Activated CD8-positive, alpha-beta memory T cell treated with anti-CD3 and anti-CD28 coated beads for 1 hour (primary cell): ENCODE data around the gene KCNJ13.

Source experiments
- DNase-seq, 2 donors: peaks; one replicate each; pipeline ENCODE4 v3.0.0-alpha.2; 2020; ENCODE audit warnings: low read depth in 1 of 2; ENCODE audit errors: extremely low read depth in 1 of 2

The KCNJ13 gene

DNA sequence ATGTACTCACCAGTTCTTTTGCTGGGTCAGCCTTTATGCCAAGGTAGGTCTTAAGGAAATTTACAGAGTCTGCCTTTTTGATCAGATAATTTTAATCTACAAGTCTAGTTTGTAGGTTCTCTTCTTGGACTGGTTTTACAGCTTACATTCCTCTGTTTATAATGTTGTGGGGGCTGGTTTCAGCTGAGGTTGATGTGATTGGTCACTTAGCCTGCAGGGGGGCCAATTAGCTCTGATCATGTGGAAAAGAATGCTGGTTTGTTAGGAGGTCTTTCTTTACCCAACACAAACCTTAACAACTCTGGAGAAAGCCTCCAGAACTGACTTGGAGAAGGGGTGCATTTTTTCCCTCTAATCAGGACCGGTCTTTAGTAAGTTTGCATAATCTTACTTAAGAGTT is at the start of gene KCNJ13:
Gene KCNJ13 (minus strand): TSS at position 131 of the 400 bp plus-strand sequence. CDS start 5,203 bp downstream, outside the sequence.
- DNase-seq: no peak

DNA sequence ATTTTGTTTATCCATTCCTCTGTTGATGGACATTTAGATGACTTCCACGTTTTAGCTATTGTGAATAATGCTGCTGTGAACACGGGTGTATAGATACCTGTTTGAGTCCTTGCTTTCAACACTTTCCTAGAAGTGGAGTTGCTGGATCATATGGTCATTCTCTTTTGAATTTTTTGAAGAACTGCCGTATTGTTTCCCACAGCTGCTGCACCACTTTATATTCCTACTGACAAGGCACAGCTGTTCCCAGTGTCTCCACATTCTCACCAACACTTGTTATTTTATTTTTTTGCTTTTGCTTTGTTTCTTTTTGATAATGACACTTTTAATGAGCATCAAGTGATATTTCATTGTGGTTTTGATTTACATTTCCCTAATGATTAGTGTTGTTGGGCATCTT is 41.4 kb upstream of the KCNJ13 start:
- no peak for DNase-seq

DNA sequence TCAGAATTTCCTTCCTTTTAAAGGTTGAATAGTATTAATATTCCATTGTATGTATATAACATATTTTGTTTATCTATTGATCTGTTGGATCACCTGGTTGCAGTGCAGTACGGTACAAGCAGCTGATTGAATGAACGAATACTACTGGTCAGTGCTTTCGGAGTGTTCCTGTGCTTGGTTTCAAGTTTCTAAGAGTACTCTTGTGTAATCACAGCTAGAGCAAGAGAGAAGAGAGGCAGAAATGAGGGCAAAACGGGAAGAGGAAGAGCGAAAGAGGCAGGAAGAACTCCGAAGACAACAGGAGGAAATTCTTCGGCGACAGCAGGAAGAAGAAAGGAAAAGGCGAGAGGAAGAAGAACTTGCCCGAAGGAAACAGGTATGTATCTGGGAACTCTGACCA is 40.3 kb upstream of the KCNJ13 start:
- DNase-seq: no peak

DNA sequence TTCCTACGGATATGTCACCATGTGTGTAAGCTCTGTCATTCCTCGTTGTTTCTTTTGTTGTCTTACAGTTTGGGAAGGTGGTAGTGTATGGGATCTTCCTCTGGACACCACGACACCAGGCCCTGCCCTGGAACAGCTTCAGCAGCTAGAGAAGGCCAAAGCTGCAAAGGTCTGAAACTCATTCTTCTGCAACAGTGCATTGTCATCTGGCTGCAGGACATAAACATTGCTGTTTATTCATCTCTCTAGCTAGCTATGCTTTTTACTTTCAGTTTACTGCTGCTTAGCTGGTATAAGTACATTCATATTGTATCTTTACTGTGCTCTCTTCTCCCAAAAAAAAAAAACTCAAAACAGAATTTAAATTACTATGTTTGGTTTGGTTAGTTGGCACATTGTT is 39.2 kb upstream of the KCNJ13 start:
- DNase-seq: no peak

DNA sequence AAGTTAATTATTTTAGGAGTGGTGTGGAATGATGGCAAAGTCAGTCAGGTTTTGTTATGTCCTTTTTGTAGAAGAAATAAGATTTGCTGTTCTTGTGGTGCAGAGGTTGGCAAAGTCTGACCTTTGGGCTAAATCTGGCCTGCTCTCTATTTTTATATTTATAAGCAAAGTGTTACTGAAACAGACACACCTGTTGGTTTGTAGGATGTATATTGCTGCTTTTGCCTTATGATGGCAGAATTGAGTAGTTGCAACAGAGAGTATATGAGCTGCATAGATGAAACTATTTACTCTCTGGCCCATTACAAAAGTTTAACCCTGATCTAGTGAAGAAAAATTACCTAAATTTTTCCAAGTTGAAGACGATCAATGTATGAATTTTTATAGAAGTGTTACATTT is 34.1 kb upstream of the KCNJ13 start:
- no peak for DNase-seq

DNA sequence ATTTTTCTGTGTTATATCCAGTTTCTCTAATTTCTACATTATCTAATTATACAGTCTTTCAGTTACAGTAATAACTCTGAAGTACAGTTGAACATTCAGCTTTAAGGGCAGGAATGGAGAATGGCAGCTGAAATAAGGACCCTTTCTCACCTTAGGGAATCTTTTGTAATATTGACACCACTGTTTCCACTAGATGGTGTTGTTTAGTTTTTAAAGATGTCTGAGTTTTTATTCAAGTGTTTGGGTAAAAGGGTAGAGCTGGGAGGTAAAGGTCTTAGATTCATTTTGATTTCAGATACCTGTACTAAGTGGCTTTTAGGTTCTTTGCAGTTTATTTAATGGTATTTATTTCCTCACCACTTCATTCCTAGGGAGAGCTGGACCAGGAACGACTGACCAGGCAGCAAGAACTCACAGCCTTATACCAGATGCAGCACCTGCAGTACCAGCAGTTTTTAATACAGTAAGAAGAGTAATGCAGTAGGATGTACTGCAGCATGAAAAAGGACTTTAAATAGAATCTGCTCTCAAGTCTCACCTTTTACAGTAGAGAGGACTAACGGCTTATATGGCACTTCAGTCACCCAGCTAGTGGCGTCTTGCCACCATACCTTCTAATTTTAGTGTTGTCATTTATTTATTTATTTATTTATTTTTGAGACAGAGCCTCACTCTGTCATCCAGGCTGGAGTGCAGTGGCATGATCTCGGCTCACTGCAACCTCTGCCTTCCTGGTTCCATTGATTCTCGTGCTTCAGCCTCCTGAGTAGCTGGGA is 33.2 kb upstream of the KCNJ13 start:
- DNase-seq: no peak

DNA sequence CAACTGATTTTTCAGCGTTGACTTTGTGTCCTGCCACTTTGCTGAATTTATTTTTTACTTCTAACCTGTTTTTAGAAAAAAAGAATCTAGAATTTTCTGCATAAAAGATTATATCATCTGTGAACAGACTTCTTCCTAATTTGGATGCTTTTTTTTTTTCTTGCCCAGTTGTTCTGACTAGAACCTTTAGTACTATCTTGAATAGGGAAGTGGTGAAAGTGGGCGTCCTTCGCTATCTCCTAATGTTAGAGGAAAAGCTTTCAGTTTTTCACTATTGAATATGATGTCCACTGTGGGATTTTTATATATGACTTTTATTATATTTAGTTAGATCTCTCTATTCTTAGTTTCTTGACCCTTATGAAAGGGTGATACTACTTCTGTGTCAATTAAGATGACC is 25.7 kb upstream of the KCNJ13 start:
- no peak for DNase-seq

DNA sequence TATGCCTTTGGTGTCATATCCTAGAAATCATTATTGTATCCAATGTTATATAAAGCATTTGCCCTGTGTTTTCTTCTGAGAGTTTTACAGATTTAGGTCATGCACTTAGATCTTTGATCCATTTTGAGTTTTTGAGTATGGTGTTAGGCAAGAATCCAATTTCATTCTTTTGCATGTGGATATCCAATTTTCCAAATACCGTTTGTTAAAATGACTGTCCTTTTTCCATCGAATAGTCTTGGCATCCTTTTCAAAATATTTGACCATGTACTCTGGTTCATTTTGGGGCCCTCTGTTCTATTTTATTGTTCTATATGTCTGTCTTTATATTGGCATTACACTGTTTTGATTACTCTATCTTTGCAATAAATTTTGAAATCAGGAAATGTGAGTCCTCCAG is 23.8 kb upstream of the KCNJ13 start:
- DNase-seq: no peak

DNA sequence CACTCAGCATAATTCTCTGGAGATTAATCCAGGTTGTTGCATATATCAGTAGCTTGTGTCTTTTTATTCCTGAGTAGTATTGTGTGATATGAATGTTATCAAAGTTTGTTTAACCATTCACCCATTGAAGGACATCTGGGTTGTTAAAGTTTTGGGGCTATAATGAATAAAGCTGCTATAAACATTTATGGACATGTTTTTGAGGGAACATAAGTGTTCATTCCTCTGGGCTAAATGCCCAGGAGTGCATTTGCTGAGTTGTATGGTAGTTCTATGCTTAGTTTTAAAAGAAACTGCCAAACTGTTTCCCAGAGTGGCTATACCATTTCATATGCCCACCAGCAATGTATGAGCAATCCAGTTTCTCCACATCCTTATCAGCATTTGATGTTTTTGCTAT is 21.8 kb upstream of the KCNJ13 start:
- no peak for DNase-seq

DNA sequence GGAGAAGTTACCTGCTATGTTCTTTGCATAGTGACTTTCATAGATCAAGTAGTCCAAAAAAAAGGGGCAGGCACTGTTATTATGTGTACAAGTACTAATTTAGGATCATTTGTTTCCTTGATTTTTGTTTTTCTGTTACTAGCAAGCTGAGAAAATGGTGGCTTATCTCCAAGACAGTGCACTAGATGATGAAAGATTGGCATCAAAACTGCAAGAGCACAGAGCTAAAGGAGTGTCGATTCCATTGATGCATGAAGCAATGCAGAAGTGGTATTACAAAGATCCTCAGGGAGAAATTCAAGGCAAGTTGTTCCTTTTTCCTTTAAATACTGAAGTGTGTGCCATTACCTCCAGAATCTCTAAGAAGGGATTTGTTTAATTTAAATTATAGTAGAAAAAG is 19.6 kb upstream of the KCNJ13 start:
- DNase-seq: no peak

DNA sequence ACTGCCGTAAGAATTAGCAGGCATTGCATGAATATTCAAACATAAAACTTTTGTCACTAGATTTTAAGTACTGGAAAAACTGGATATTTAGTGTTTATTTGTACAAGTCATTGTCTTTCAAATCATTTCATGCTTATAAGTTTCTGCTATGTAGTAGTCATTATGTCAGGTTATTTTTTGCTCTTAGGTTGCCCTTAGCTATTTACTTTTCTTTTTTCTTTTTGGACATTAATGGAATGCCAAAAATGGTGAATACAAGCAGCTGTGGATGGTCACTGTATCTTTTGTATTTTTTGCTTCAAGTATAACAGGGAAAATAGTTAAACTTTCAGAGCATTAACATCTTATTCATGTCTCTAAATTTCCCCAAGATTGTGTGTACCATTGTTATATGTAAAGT is 18.6 kb upstream of the KCNJ13 start:
- no peak for DNase-seq

DNA sequence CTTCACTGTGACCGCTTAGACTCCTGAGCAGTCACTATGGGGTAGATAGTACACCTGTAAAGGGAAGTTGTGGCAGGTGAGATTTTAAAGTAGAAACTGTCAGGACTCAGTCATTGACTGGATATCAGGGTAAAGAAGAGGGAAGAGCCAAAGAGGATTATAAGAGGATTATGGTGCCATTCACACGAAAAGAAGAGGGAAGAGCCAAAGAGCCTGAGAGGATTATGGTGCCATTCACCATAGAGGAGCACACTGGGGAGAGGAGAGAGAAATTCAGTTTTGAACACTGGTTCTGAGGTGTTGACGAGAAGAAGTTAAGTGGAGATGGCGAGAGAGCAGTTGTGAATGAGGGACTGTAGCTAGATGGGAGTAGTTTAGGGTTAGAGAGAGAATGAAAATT is 16.9 kb upstream of the KCNJ13 start:
- no peak for DNase-seq

DNA sequence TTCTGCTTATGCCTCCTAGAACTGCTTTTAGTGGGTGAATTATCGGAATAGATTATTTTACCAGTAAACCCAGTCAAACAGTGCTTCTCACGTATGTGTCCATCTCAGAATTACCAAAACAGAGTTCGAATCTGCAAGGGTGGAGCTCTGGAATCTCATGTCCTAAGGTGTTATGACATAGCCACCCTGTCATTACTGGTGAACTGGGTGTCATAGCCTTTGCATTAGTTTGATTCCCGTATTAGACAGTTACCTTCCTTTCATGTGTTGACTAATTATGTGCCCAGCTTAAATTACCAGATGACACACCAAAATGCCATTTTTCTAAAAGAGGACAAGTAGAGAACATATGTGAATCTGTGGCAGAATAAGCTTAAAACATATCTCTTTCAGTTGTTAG is 15.2 kb upstream of the KCNJ13 start:
- no peak for DNase-seq

DNA sequence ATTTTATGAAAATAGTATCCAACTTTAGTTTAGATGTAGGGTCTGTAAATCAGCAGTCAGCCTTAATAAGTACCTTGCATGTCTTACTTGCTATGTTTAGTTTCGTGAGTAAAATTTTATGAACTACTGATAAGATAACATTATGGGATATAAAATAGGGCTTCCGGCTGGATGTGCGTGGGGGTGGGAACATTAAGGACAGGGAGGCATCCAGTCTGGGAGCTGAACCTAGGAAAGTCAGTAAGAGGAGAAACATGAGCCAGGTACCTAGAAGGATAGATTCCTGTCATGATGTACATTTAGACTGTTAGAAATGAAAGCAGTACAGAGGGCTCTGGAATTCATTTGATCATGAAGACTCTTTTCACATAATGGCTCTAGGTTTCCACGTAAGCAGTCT is 12.7 kb upstream of the KCNJ13 start:
- no peak for DNase-seq

DNA sequence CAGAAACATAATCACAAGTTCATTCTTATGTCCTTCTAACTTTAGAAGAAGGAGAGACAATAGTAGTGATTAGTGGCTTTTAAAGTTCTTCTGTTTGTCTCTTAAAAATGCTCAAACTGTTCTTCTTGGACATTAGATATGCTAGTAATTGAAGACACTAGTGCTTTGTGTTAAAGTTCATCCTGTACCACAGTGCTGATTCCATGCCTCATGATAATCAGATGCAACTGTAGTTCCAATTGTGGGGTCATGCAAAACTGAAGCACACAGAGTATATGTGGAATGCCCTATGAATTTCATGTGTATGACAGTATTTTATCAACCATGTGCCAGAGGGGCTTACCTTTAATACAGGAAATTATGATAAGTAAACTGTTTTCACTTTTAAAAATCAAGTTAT is 11.4 kb upstream of the KCNJ13 start:
- DNase-seq: no peak

DNA sequence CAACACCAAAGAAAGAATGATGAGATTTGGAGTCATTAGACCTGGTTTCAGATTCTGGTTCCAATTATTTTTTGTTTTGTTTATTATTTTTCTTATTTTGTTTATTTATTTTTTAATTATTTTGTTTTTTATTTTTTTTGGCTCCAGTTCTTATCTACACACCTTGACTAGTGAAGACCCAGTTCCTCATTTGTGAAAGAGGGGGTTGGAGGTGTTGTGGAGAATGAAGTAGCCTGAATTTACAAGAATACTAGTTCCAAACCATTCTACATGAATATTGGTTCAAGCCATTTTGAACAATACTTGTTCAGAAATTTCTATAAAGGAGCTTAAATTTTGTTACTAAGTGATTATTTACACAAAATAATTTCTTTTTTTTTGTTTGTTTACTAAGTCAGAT is 6.9 kb upstream of the KCNJ13 start:
- no peak for DNase-seq

DNA sequence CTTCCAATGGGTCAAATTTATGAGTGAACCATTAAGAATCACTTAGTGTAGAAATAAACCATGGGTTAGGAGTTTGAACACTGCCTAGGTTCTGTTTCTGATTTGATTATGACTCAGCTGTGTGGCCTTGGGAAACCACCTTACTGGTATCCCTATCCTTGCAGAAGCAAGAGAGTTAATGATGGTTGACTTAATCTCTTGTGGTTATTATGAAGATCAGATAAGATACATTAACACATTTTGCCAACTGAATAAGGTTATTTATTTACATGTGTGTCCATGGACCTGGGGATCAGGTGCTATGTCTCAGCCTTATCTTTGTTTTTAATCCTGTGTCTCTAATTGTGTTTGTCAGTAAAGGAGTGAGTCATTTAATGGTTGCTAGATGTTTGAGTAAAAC is 5.4 kb upstream of the KCNJ13 start:
- DNase-seq: no peak

DNA sequence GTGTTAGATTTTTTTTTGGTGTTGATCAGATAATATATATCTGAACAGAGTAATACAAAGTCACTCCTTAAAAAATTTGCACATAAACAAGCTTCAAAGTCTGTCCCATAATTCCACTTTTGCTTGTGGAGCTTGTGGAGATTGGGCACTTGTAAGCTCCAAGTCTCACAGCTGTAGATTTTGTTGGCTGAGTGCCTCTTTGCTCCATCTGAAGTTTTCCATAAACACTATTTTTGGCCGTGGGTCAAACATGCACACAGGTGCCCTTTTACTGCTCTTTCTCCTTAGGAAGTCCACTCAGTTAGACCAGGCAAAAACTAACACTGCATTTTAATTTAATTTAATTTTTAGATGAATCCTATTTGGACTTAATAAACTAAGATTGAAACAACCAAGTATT is 3.6 kb upstream of the KCNJ13 start:
- no peak for DNase-seq

DNA sequence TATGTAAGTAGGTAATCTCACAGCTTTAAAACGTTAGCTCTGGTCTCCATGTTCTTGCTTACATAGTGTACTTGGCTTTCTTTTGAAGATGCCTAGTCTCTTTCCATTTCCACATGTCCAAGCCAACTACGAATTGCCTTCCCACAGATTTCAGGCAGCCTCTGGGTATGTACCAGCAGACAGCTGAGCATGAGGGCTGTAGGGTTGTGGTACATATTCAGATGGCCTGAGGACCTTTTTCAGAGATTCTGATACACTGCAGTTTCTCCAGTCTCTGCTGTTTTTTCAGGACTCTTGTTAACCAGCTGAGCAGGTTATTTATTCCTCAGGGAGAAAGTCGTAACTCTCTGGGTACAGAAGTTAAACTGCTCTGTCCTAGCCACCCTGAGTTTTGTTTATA is 3.1 kb upstream of the KCNJ13 start:
- no peak for DNase-seq

DNA sequence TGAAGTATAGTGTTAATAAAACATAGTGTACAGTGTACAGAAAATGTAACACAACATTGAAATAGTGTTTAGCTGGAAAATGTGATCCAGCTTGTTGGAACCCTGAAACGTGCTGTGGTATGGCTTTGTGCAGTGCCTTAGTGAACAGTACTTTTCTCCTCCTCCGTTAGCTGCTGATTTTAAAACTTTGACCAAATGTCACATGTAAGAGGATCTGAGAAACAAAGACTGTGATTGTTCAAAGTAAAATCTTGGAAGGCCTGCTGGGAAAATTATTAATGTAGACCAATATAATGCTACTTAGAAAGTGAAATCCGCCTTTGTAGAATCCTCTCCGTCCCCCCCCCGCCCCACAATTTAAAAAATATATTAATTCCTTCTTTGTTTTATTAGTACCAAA is 911 bp upstream of the KCNJ13 start:
- DNase-seq: no peak

DNA sequence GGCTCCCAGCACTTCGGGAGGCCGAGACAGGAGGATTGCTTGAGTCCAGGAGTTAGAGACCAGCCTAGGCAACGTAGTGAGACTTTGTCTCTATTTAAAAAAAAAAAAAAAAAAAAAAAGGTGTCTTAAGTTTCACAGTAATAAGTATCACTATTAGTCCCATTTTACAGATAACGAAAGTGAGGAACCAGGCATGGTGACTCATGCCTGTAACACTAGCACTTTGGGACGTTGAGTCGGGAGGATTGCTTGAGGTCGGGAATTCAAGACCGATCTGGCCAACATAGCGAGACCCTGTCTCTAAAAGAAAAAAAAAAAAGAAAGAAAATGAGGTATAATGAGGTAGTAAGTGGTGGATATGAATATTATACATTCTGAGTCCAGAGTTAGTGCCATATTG is 2.5 kb downstream of the KCNJ13 start:
- DNase-seq: no peak

DNA sequence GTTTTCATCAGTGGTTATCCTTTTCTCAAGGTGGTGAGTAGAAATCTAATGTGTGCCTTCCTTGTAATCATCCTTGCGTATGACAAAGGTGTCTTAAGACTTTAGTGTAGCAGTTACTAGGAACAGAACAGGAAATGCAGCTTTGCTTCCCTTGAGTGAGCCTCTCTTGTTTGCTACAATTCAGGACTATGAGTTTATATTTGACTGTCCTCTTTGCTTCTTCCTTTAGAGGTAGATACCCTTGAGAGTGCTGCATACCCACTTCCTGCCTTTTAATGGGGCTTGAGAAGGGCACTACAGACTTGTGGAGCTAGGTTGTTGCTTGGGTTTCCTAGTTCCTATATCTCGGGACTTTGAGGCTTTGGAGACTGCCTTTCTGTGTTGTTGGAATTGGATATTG is 3.8 kb downstream of the KCNJ13 start:
- no peak for DNase-seq

DNA sequence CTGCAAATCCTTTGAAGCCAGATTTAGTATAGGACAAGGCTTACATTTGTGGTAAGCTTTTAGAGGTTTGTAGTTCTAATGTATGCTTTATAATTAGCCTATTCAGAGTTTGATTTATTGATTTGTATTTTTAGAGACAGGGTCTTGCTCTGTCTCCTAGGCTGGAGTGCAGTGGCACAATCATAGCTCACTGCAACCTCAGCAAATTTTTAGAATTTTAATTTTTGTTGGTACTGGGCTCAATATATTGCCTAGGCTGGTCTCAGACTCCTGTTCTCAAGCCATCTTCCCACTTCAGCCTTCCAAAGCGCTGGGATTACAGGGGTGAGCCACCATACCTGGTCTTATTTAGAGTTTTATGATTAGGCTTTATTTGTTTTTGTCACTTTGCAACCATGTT is 4.5 kb downstream of the KCNJ13 start:
- DNase-seq: no peak
